Measurements from ENCODE around the gene RAX2.

GRCh38 chr19:3784607-3785450 lies 12.8 kb upstream of the RAX2 start:
- TF ChIP-seq EZH2 (IDR thresholded peaks at IDR 0.05), result no peak
- no peak for TF ChIP-seq POLR2AphosphoS5 (IDR thresholded peaks at IDR 0.05; ENCODE audit: borderline replicate concordance, low read depth, low read length)
- TF ChIP-seq FOXP2 (optimal IDR thresholded peaks at IDR 0.05; ENCODE audit: control extremely low read depth, extremely low read length, insufficient read depth), result no peak
